K562 (cell line): ENCODE measurements around the gene VDAC1. TPM values are rescaled to one million over a fixed set of nuclear protein-coding genes. Genes with fewer than 3 reads are reported as not detected.

Source experiments
- BRF1 ChIP-seq: IDR thresholded peaks from 3 replicates; pipeline ENCODE4 v1.6.1; 2011; ENCODE audit warnings: borderline replicate concordance, mild to moderate bottlenecking; ENCODE audit not compliant: insufficient read length; ENCODE audit errors: extremely low read depth
- E2F8 ChIP-seq: fragments of 450-650 bp; IDR thresholded peaks from 2 replicates; pipeline ENCODE4 v1.7.1; 2018; ENCODE audit warnings: mild to moderate bottlenecking, low read depth; ENCODE audit not compliant: partially characterized antibody
- HINFP ChIP-seq: fragments of 450-650 bp; conservative IDR thresholded peaks from 2 replicates; pipeline ENCODE4 v1.6.1; 2016; ENCODE audit warnings: missing genetic modification characterization, low read depth, mild to moderate bottlenecking, control low read depth, missing compliant biosample characterization
- JUND ChIP-seq, 2 experiments: IDR thresholded peaks; 2 replicates in 1 of 2; 3 replicates in 1 of 2; pipeline ENCODE4 v1.6.1; 2011; ENCODE audit warnings: borderline replicate concordance in 2 of 2, low read depth in 2 of 2, low read length in 2 of 2, improper control_type of control experiment in 1 of 2, missing biosample characterization in 1 of 2, missing genetic modification characterization in 1 of 2, missing genetic modification reagents in 1 of 2
- KDM1A ChIP-seq, 2 experiments: fragments of 450-650 bp; IDR thresholded peaks; 2 replicates each; pipeline ENCODE4 v1.6.1; 2016; ENCODE audit warnings: mild to moderate bottlenecking in 2 of 2
- MAFK ChIP-seq: IDR thresholded peaks from 2 replicates; pipeline ENCODE4 v1.6.1; 2011; ENCODE audit warnings: low read length, improper control_type of control experiment
- MCM5 ChIP-seq: fragments of 450-650 bp; IDR thresholded peaks from 2 replicates; pipeline ENCODE4 v1.6.1; 2016; ENCODE audit warnings: low read depth
- MTA1 ChIP-seq: fragments of 450-650 bp; IDR thresholded peaks from 2 replicates; pipeline ENCODE4 v1.6.1; 2017; ENCODE audit warnings: borderline replicate concordance
- NELFE ChIP-seq: IDR thresholded peaks from 2 replicates; pipeline ENCODE4 v1.6.1; 2011; ENCODE audit warnings: mild to moderate bottlenecking; ENCODE audit not compliant: insufficient read depth, insufficient read length
- NONO ChIP-seq, 2 experiments: fragments of 200-400 bp in 1 of 2; fragments of 450-650 bp in 1 of 2; formaldehyde crosslinking in 1 of 2; IDR thresholded peaks; 2 replicates each; pipeline ENCODE4 v1.6.1; 2017; ENCODE audit warnings: low read depth in 2 of 2, mild to moderate bottlenecking in 2 of 2, moderate library complexity in 2 of 2, low read length in 1 of 2
- SMAD1 ChIP-seq: fragments of 150-350 bp; IDR thresholded peaks from 2 replicates; pipeline ENCODE4 v1.6.1; 2014; ENCODE audit warnings: low read length, low read depth; ENCODE audit not compliant: partially characterized antibody
- SREBF2 ChIP-seq: sonication (generic); formaldehyde crosslinking; IDR thresholded peaks from 2 replicates; pipeline ENCODE4 v1.4.0; 2020; ENCODE audit warnings: mild to moderate bottlenecking, missing genetic modification reagents
- SRSF1 ChIP-seq: fragments of 200-400 bp; formaldehyde crosslinking; IDR thresholded peaks from 2 replicates; pipeline ENCODE4 v1.6.1; 2017; ENCODE audit warnings: mild to moderate bottlenecking, low read depth, low read length, moderate library complexity
- TAF7 ChIP-seq: fragments of 450-650 bp; IDR thresholded peaks from 2 replicates; pipeline ENCODE4 v1.6.1; 2016; ENCODE audit warnings: missing genetic modification characterization, missing compliant biosample characterization
- ZBTB17 ChIP-seq: fragments of 450-650 bp; formaldehyde crosslinking; IDR thresholded peaks from 2 replicates; pipeline ENCODE4 v1.4.0; 2020; ENCODE audit warnings: mild to moderate bottlenecking
- ZNF324 ChIP-seq: fragments of 250-450 bp; sonication (Bioruptor Pico); IDR thresholded peaks from 2 replicates; pipeline ENCODE4 v1.4.0; 2020; ENCODE audit warnings: mild to moderate bottlenecking
- polyA plus RNA-seq, 8 experiments: library from polyadenylated mRNA; depleted of rRNA in 4 of 8; stranded (reverse) in 5 of 8; unstranded in 3 of 8; fragments of >200 nt; fragmentation: Nextera tagmentation in 2 of 8; fragmentation: Illumina TruSeq in 1 of 8; extraction: Ambion mirVana in 2 of 8; extraction: Trizol in 1 of 8; gene quantifications; 2 replicates each; pipeline versions ENCODE4 v1.2.1 to v1.2.3, GENCODE V29; 2011 to 2014; ENCODE audit warnings: inconsistent platforms in 1 of 8, missing spikeins in 1 of 8
- total RNA-seq, 7 experiments: library from RNA; depleted of rRNA in 6 of 7; stranded (reverse); fragments of >200 nt in 6 of 7; fragmentation: Illumina TruSeq in 2 of 7; extraction: Trizol in 2 of 7; gene quantifications; 2 replicates each; pipeline versions ENCODE4 v1.2.1 to v1.2.3, GENCODE V29; 2011 to 2021; ENCODE audit warnings: low replicate concordance in 1 of 7
- TF ChIP-seq, protein P1 (sequence below): fragments of 250-450 bp; sonication (Bioruptor Pico); IDR thresholded peaks from 2 replicates; pipeline ENCODE4 v1.8.0; 2021; ENCODE audit warnings: moderate library complexity, mild to moderate bottlenecking, inconsistent platforms
- TF ChIP-seq, protein P2 (sequence below): fragments of 450-650 bp; IDR thresholded peaks from 2 replicates; pipeline ENCODE4 v1.6.1; 2018; ENCODE audit not compliant: partially characterized antibody

The VDAC1 gene
- total and polyA plus RNA-seq, 9 of the 15 experiments (the other 6 are each of a cell fraction or from before 2014, with no cell fraction given): 168 to 366 (median 293) TPM

- TF ChIP-seq NONO (IDR thresholded peaks at IDR 0.05; ENCODE audit: low read depth in 2 of 2, low read length in 1 of 2) (no peak), ZBTB17 (CRISPR knock-in tag) (no peak), MAFK (0 out of 2 replicates have a peak, but pooled peaks have one; percentile 11), SRSF1 (no peak), TAF7 (tag) (no peak), SMAD1 (no peak), E2F8 (no peak), BRF1 (no peak), ZNF324 (no peak), JUND (IDR thresholded peaks at IDR 0.05; ENCODE audit: borderline replicate concordance, low read depth, low read length) (no peak; the same call in 1 of the 2 replicates), JUND (tag; IDR thresholded peaks at IDR 0.05; ENCODE audit: borderline replicate concordance, low read depth, low read length) (peak; percentile 42; the same call in 1 of the 3 replicates), KDM1A (IDR thresholded peaks at IDR 0.05) (no peak), SREBF2 (CRISPR knock-in tag) (no peak), MCM5 (no peak), MTA1 (no peak), HINFP (tag) (no peak), NELFE (no peak)
- TF ChIP-seq, protein P1, sequence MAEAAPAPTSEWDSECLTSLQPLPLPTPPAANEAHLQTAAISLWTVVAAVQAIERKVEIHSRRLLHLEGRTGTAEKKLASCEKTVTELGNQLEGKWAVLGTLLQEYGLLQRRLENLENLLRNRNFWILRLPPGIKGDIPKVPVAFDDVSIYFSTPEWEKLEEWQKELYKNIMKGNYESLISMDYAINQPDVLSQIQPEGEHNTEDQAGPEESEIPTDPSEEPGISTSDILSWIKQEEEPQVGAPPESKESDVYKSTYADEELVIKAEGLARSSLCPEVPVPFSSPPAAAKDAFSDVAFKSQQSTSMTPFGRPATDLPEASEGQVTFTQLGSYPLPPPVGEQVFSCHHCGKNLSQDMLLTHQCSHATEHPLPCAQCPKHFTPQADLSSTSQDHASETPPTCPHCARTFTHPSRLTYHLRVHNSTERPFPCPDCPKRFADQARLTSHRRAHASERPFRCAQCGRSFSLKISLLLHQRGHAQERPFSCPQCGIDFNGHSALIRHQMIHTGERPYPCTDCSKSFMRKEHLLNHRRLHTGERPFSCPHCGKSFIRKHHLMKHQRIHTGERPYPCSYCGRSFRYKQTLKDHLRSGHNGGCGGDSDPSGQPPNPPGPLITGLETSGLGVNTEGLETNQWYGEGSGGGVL (CRISPR knock-in tag): no peak
- TF ChIP-seq, protein P2, sequence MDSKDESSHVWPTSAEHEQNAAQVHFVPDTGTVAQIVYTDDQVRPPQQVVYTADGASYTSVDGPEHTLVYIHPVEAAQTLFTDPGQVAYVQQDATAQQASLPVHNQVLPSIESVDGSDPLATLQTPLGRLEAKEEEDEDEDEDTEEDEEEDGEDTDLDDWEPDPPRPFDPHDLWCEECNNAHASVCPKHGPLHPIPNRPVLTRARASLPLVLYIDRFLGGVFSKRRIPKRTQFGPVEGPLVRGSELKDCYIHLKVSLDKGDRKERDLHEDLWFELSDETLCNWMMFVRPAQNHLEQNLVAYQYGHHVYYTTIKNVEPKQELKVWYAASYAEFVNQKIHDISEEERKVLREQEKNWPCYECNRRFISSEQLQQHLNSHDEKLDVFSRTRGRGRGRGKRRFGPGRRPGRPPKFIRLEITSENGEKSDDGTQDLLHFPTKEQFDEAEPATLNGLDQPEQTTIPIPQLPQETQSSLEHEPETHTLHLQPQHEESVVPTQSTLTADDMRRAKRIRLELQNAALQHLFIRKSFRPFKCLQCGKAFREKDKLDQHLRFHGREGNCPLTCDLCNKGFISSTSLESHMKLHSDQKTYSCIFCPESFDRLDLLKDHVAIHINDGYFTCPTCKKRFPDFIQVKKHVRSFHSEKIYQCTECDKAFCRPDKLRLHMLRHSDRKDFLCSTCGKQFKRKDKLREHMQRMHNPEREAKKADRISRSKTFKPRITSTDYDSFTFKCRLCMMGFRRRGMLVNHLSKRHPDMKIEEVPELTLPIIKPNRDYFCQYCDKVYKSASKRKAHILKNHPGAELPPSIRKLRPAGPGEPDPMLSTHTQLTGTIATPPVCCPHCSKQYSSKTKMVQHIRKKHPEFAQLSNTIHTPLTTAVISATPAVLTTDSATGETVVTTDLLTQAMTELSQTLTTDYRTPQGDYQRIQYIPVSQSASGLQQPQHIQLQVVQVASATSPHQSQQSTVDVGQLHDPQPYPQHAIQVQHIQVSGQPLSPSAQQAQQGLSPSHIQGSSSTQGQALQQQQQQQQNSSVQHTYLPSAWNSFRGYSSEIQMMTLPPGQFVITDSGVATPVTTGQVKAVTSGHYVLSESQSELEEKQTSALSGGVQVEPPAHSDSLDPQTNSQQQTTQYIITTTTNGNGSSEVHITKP: no peak
These were observed 68.1 kb downstream of the VDAC1 start (continued) for GRCh38 chr5:133936651-133937015.
